SIG-M5 treated with dmso at 0.1 percent for 504 hours (cell line): ENCODE results near the gene DPEP2NB.
"Not testable (repeated sequence)": the region's sequence is repeated elsewhere in the genome, so short reads cannot be mapped to it uniquely, and the experiment has no call there.

Experiments used
- DNase-seq: peaks from one replicate; lab custom pipeline; 2025; ENCODE audit not compliant: unreplicated experiment; lab: John Stamatoyannopoulos, UW

Gene DPEP2NB

GRCh38 chr16:68019167-68019680 lies 3.5 kb upstream of the DPEP2NB start:
- no peak for DNase-seq

DNA sequence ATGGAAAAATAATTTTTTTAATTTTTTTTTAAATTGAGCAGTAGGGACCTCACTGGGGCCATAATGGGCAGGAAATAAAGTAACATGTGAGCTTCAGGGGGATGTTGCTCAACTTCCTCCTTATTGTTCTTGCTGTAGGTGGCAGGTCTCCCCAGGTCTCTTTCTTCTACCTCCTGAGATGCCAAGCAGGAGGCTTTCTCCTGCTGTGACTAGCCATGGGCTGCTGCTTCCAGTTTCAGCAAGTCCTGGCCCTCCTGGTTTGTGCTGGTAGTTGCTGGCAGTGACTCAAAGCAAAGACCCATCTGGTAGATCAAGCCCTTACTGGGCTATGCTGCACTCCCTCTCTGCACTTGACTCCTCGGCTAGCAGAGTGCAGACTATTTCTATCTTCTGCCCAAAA lies 2.3 kb downstream of the DPEP2NB start:
- DNase-seq, result no peak

DNA sequence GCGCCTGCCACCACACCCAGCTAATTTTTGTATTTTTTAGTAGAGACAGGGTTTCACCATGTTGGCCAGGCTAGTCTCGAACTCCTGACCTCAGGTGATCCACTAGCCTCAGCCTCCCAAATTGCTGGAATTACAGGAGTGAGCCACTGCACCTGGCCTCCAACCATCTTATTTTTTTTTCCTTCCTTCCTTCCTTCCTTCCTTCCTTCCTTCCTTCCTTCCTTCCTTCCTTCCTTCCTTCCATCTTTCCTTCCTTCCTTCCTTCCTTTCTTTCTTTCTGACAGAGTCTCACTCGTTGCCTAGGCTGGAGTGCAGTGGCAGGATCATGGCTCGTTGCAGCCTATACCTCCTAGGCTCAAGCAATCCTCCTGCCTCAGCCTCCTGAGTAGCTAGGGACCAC lies 5.8 kb downstream of the DPEP2NB start:
- not testable (repeated sequence) for DNase-seq

DNA sequence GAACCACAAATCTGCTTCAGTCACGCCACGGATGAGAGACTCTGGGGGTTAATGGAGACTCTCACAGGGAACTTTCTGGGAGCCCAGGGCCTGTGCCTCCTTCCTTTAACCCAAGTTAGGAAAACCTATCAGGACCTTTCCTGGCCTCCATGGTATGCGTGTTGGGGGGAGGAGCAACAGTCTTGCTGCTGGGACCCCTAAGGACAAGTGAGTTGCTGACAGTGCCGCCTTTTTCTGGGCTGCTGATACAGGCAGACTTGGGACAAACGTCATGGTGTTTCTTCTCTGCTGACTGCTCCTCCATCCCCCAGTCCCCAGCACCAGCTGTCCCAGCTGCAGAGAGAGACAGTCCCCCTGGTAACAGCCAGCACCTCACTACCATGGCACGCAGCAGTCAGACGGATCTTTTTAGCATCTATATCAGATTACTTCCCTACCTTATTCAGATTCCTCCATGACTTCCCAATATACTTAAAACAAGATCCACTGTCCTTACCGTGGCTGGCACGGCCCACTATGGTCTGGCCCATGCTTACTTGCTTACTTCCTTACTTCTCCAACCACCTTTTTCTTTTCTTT lies 6.5 kb downstream of the DPEP2NB start:
- DNase-seq, result no peak

- DNase-seq, result peak; percentile 87
Observed at GRCh38 chr16:68005786-68006286, 9.9 kb downstream of the DPEP2NB start.

DNA sequence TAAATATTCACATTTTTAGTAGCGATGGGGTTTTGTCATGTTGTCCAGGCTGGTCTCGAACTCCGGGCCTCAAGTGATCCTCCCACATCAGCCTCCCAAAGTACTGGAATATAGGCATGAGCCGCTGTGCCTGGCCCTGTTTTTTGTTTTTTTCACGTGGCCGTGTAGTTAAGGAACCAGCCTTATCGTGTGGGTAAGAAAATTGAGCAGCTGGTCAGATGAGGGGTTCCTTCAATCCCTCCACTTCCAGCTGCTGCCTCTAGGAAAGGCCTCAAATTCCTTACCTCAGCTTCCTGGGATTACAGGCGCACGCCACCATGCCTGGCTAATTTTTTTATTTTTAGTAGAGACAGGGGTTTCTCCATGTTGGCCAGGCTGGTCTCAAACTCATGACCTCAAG lies 10.5 kb downstream of the DPEP2NB start:
- no peak for DNase-seq

- DNase-seq, result no peak
Observed at GRCh38 chr16:68003031-68003430, 12.7 kb downstream of the DPEP2NB start.

DNA sequence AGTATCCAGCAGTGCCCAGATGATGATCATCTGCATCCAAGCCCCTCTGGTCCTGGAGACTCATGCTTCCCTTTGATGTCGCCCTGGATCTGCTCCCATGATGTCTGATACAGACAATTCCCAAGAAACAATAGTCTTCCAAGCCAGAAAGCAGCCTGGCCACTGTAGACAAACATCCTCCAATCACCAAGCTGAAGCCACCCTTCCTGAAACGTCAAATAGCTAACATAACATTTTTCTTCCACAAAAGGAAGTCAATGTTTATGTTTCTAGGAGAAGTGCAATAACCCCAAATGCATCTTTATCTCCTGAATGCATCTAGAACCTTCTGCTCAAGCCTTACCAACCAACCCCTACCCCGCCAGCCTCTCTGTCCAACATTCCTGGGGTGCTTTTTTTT lies 15.3 kb downstream of the DPEP2NB start:
- DNase-seq, result no peak

DNA sequence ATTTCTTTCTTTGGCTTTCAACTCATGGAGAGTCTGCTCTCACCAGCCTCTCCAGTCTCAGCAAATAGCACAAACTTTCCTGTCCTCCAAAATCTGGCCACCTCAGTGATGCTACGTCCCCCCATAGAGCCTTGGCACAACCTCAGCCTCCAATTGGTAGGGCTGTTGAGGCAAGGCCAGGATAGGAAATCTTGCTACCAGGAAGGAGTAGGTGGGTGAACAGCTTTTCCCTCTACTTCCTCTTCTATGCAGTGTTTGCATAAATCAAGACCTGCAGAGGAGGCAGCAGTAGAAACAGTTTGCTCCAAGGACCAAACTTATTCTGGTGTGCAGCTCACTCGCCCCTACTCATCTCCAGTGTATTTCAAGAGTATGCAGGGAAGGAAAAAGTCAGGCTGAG lies 15.7 kb downstream of the DPEP2NB start:
- peak; percentile 28 for DNase-seq

DNA sequence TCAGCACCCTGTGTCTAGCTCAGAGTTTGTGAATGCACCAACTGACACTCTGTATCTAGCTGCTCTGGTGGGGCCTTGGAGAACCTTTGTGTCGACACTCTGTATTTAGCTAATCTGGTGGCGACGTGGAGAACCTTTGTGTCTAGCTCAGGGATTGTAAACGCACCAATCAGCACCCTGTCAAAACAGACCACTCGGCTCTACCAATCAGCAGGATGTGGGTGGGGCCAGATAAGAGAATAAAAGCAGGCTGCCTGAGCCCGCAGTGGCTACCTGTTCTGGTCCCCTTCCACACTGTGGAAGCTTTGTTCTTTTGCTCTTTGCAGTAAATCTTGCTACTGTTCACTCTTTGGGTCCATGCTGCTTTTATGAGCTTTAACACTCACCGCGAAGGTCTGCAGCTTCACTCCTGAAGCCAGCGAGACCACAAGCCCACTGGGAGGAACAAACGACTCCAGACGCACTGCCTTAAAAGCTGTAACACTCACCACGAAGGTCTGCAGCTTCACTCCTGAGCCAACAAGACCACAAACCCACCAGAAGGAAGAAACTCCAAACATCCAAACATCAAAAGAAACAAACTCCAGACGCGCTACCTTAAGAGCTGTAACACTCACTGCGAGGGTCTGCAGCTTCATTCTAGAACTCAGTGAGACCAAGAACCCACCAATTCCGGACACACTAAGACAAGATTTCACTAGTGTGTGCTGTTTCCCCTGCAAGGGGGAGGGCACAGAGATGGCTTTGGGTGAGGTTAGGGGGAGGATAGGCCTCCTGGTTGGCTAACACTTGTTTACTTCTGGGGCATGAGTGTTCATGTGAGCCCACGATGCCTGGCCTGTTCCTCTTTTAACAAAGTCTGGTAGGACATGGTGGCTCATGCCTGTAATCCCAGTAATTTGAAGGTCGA lies 16.7 kb downstream of the DPEP2NB start, which contains the start of gene DPEP2:
Gene DPEP2, minus strand, starts transcription at position 706 of the 910 bp plus-strand sequence. CDS start 6,272 bp downstream, outside the sequence.
- DNase-seq, result peak; percentile 84

GRCh38 chr16:67998231-67998778 lies 17.4 kb downstream of the DPEP2NB start:
- not testable (repeated sequence) for DNase-seq

- DNase-seq, result no peak
Observed at GRCh38 chr16:67996666-67997065, 19.0 kb downstream of the DPEP2NB start.

- peak; percentile 72 for DNase-seq
Observed at GRCh38 chr16:67995423-67995822, 20.3 kb downstream of the DPEP2NB start.

GRCh38 chr16:67994040-67994408 lies 21.7 kb downstream of the DPEP2NB start:
- not testable (repeated sequence) for DNase-seq

DNA sequence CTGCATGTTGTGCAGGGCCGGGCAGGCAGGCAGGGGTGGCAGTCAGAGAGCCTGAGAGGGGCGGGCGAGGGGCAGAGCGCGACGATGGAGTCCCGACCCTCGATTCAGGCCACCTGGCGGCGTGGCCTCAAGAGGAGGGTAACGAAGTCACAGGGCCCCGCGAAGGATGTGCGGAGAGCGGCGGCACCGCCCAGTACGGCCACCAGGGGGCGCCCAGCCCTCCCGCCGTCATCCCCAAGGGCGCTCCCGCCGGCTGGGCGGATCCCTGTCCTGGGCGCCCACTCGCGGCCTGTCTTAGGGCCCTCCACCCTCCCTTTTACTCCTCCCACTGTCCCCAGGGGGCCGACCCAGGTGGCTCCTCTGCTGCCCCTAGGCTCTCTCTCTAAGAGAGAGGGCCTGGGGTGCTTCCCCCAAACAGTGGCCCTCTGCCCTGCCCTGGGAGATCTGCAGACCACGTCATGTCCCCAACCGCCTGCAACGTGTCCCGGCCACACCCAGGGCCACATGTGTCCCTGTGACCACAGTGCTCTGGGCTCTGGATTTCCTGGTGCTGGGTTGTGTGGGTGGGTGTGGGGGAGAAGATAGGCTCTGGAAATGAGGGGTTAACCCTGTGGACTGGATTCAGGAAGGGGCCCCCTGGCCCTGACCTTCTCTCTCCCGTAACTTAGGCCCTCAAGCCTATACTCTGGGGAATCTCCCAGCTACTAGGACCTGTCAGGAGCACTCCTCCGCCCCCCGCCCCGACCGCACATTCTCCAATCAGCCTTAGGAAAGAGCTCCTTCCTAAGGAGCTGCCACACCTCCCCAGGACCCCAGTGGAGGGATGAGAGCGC lies 22.3 kb downstream of the DPEP2NB start:
- DNase-seq, result peak; percentile 56

DNA sequence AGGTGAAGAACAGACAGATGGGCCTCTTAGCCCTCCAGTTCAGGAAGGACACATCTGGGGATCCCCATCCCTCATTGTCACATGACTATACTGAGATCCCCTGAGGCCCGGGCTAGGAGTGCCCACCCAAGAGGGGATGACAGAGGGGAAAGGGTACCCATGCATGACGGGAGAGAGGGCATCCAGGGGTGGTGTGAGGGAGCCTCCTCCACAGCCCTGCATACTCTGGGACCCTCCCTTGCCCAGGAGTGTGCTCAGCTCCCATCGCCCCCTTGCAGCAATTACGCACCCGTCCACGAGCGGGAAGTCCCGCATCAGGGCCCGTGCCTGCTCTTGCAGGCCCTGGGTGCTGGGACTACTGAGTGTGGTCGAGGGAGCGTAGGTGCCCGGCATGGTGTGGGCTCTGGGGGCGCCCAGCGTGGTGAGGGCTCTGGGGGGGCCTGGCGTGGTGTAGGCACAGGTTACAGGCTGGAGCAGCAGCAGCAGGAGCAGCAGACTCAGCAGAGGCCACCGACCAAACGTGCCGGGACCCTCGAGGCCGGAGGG lies 23.0 kb downstream of the DPEP2NB start:
- no peak for DNase-seq

- no peak for DNase-seq
Observed at GRCh38 chr16:67990018-67990386, 25.7 kb downstream of the DPEP2NB start.

- no peak for DNase-seq
Observed at GRCh38 chr16:67989322-67990017, 26.2 kb downstream of the DPEP2NB start.

GRCh38 chr16:67988675-67989074 lies 27.0 kb downstream of the DPEP2NB start:
- no peak for DNase-seq
